Measurements from ENCODE around the gene ZNF254.

DNA sequence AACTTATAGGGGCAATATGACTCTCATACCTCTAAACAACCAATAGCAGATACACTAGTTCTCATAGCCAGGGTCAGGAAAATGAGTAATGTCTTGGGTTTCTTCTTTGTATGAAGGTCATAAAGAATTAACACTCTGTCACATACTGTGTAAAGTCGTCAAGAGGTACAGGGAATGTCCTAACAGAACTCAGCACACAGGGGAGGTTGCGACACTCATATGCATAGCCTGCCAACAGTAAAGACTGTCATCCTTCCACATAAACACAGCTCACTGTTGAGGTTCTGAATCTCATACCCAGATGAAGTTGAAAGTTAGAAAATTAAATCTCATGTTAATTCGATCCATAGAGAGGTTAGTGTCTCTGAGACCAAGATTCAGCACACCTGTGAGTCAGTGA lies 34.2 kb upstream of the ZNF254 start:
- TF ChIP-seq RNF2 (IDR thresholded peaks at IDR 0.05): no peak
- TF ChIP-seq ZFP30 (CRISPR knock-in tag; IDR thresholded peaks at IDR 0.05; ENCODE audit: borderline replicate concordance): no peak
- TF ChIP-seq SP1 (CRISPR knock-in tag; IDR thresholded peaks at IDR 0.05): no peak

All from K562 (cell line).